Mesodermal cell (in vitro differentiated cells): ENCODE data around the gene KLHL20.

ENCODE experiments used
- H3K27ac ChIP-seq: 2 replicates; pipeline ENCODE4 v1.7.0; 2013; ENCODE audit warnings: mild to moderate bottlenecking, low read depth, low read length, moderate library complexity; ENCODE audit not compliant: severe bottlenecking
- H3K36me3 ChIP-seq: 2 replicates; pipeline ENCODE4 v1.7.1; 2013; ENCODE audit warnings: mild to moderate bottlenecking, low read length, moderate library complexity; ENCODE audit not compliant: control insufficient read depth, insufficient read depth
- H3K4me1 ChIP-seq: one replicate; pipeline ENCODE4 v1.7.1; 2013; ENCODE audit warnings: mild to moderate bottlenecking, low read length; ENCODE audit not compliant: insufficient read depth, control insufficient read depth, poor library complexity, severe bottlenecking
- H3K4me3 ChIP-seq: 2 replicates; pipeline ENCODE4 v1.7.0; 2013; ENCODE audit warnings: low read length, control low read depth, mild to moderate bottlenecking; ENCODE audit not compliant: insufficient read depth, poor library complexity, severe bottlenecking; ENCODE audit errors: extremely low read depth
- H3K9me3 ChIP-seq: 2 replicates; pipeline ENCODE4 v1.7.1; 2013; ENCODE audit warnings: mild to moderate bottlenecking, low read length, moderate library complexity; ENCODE audit not compliant: control insufficient read depth
- WGBS, 2 experiments: methylation state at CpG; one replicate each; pipeline ENCODE4 v1.1.5; 2013; ENCODE audit warnings: missing lambda C conversion rate in 2 of 2; ENCODE audit not compliant: insufficient coverage in 2 of 2; 5-methylcytosine and 5-hydroxymethylcytosine counted together

Gene KLHL20

DNA sequence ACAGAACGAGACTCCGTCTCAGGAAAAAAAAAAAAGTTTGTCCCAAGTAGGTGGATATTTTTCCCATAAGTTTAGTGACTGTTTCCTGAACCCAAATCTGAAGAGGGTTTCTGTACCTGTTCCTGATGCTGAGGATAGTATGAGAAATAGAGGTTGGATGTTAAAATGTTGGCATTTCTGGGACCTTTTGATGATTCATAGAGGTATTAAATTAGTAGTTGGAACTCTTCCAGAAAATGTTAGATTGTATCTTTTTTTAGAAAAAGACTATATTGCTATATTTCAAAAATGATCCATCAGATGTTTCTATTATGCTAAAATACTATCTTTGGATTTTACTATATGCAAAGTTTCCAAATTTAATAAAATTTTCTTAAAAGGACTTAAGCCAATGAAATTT, 112.8 kb downstream of the KLHL20 start:
- 94 to 100% methylated on average over 2 of the region's 2 CpGs for WGBS, 2 experiments
- no peak overlapping the region for H3K27ac ChIP-seq
- no peak overlapping the region for H3K4me3 ChIP-seq
- H3K9me3 ChIP-seq = no peaks in the 10 kb centered on the region
- H3K36me3 ChIP-seq = peaks cover 19% of the 10 kb centered on the region
- no peaks in the 10 kb centered on the region for H3K4me1 ChIP-seq

- H3K36me3 ChIP-seq = peaks cover 62% of the 10 kb centered on the region
- no peaks in the 10 kb centered on the region for H3K9me3 ChIP-seq
- H3K4me1 ChIP-seq = no peaks in the 10 kb centered on the region
- no CpG with 5 or more reads among the region's 1 CpG for WGBS, 2 experiments
- no peak overlapping the region for H3K27ac ChIP-seq
- H3K4me3 ChIP-seq = no peak overlapping the region
Observed at GRCh38 chr1:173832748-173833147, 118.0 kb downstream of the KLHL20 start.
